ENCODE results near the gene DSCAM. TPM values are rescaled to one million over a fixed set of nuclear protein-coding genes. Genes with fewer than 3 reads are reported as not detected.

The DSCAM gene
- total RNA-seq, 1 donor from 2014 or later = not detected

DNA sequence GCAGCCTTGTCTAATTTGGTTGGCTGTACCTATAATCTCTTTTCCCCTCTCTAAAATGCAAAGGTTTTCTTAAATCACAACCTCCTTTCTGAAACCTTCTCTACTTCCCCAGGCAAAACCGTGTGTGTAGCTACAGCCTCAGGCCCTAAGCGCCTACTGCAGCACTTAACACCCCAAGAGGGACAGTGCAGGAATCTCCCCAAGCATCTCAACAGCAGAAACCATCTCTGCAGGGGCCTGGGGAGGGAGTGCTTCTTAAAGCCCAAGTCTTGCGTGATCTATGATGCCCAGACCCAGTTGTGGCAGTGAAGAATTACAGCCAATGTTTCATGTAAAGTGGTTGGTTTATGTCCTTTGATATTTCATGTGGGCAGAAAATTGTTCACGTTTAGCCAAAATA, 159.3 kb downstream of the DSCAM start:
- H2AFZ ChIP-seq (replicated peaks) = peak overlapping the region; percentile 38
- H3F3A ChIP-seq (ENCODE audit: low read depth) = peaks cover 17% of the 10 kb centered on the region
- H3K4me1 ChIP-seq = peaks cover 26% of the 10 kb centered on the region
- Mint-ChIP-seq H3K27me3 (ENCODE audit: insufficient read depth, low read depth) (peaks cover 6% of the 10 kb centered on the region), H3K36me3 (no peaks in the 10 kb centered on the region), H3K4me1 (peaks cover 39% of the 10 kb centered on the region), H3K9me3 (peaks cover 3% of the 10 kb centered on the region), H3K4me3 (no peak overlapping the region), H3K27ac (peak overlapping the region; percentile 24)
- no peaks in the 10 kb centered on the region for H4K20me1 ChIP-seq (ENCODE audit: low read depth)
- DNase-seq (ENCODE audit: low spot score) = no peak
- H3K4me2 ChIP-seq = peak overlapping the region; percentile 34
- peak overlapping the region; percentile 45 for H3K27ac ChIP-seq
- no peak overlapping the region for H3K4me3 ChIP-seq
- H3K36me3 ChIP-seq = no peaks in the 10 kb centered on the region
- H3K9ac ChIP-seq = no peak overlapping the region
- H3K9me3 ChIP-seq (ENCODE audit: low read depth) = no peaks in the 10 kb centered on the region
- TF ChIP-seq EZH2 (IDR thresholded peaks at IDR 0.05) (no peak), EZH2phosphoT487 (IDR thresholded peaks at IDR 0.05) (no peak)
- TF ChIP-seq, protein P1, sequence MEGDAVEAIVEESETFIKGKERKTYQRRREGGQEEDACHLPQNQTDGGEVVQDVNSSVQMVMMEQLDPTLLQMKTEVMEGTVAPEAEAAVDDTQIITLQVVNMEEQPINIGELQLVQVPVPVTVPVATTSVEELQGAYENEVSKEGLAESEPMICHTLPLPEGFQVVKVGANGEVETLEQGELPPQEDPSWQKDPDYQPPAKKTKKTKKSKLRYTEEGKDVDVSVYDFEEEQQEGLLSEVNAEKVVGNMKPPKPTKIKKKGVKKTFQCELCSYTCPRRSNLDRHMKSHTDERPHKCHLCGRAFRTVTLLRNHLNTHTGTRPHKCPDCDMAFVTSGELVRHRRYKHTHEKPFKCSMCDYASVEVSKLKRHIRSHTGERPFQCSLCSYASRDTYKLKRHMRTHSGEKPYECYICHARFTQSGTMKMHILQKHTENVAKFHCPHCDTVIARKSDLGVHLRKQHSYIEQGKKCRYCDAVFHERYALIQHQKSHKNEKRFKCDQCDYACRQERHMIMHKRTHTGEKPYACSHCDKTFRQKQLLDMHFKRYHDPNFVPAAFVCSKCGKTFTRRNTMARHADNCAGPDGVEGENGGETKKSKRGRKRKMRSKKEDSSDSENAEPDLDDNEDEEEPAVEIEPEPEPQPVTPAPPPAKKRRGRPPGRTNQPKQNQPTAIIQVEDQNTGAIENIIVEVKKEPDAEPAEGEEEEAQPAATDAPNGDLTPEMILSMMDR (IDR thresholded peaks at IDR 0.05) = no peak
- H3K27me3 ChIP-seq = no peaks in the 10 kb centered on the region
- no peaks in the 10 kb centered on the region for H3K79me2 ChIP-seq (ENCODE audit: low read depth)

DNA sequence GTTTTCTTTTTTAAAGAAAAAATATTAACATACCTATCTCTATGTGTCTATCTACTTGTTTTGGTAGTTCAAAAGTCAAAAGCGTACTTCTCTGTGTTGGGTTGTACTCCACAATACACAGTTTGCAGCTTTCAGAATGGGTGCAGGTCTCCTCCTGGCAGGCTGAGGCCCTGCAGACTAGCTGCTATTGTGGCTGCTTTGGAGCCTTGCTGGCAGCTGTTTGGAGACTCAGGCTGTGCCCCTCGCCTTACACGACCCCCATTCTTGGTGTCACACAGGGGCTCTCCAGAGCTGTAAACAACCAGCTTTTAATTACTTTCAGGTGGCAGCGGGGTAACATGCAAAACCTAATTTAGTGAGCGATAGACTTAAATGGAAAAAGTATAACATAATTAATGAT, 160.4 kb downstream of the DSCAM start:
- Histone ChIP-seq H4K20me1 (ENCODE audit: low read depth) (no peaks in the 10 kb centered on the region), H3K27ac (peak overlapping the region; percentile 45), H3K9ac (no peak overlapping the region), H3K4me1 (peaks cover 26% of the 10 kb centered on the region), H3K4me2 (peak overlapping the region; percentile 34), H3K4me3 (no peak overlapping the region), H3K9me3 (ENCODE audit: low read depth) (no peaks in the 10 kb centered on the region), H2AFZ (replicated peaks) (no peak overlapping the region), H3F3A (ENCODE audit: low read depth) (peaks cover 17% of the 10 kb centered on the region), H3K36me3 (no peaks in the 10 kb centered on the region), H3K79me2 (ENCODE audit: low read depth) (no peaks in the 10 kb centered on the region), H3K27me3 (no peaks in the 10 kb centered on the region)
- no peak overlapping the region for H3K4me3 Mint-ChIP-seq
- no peak overlapping the region for H3K27ac Mint-ChIP-seq
- H3K36me3 Mint-ChIP-seq = no peaks in the 10 kb centered on the region
- H3K9me3 Mint-ChIP-seq = peaks cover 3% of the 10 kb centered on the region
- peaks cover 39% of the 10 kb centered on the region for H3K4me1 Mint-ChIP-seq
- H3K27me3 Mint-ChIP-seq (ENCODE audit: insufficient read depth, low read depth) = peaks cover 6% of the 10 kb centered on the region
- peak; percentile 40 for DNase-seq (ENCODE audit: low spot score)
- TF ChIP-seq EZH2phosphoT487 (IDR thresholded peaks at IDR 0.05) (no peak), EZH2 (IDR thresholded peaks at IDR 0.05) (no peak)
- TF ChIP-seq, protein P1 (IDR thresholded peaks at IDR 0.05) = no peak

DNA sequence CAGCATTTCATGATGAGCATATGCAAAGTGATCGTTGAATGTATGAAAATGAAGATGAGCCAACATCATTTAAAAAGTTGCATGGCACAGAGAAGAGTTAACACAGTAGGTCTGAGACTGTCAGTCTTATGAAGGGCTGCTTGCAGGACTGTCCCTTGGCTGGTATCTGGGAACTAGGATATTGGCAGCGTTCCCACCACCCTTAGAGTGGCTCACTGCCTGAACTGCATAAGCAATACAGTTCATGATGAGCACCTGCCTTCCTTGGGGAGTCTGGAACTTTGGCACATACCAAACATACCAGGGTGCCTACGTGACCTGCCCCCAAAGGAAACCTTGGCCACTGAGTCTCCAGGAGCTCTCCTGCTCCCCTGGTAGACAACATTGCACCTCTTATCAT, 161.8 kb downstream of the DSCAM start:
- Mint-ChIP-seq H3K27me3 (ENCODE audit: insufficient read depth, low read depth) (peaks cover 6% of the 10 kb centered on the region), H3K27ac (no peak overlapping the region), H3K36me3 (no peaks in the 10 kb centered on the region), H3K4me3 (no peak overlapping the region), H3K9me3 (peaks cover 3% of the 10 kb centered on the region), H3K4me1 (peaks cover 39% of the 10 kb centered on the region)
- Histone ChIP-seq H4K20me1 (ENCODE audit: low read depth) (no peaks in the 10 kb centered on the region), H2AFZ (replicated peaks) (no peak overlapping the region), H3K4me3 (no peak overlapping the region), H3K9ac (no peak overlapping the region), H3F3A (ENCODE audit: low read depth) (peaks cover 17% of the 10 kb centered on the region), H3K4me1 (peaks cover 31% of the 10 kb centered on the region), H3K79me2 (ENCODE audit: low read depth) (no peaks in the 10 kb centered on the region), H3K36me3 (no peaks in the 10 kb centered on the region), H3K27ac (no peak overlapping the region), H3K27me3 (no peaks in the 10 kb centered on the region), H3K4me2 (no peak overlapping the region), H3K9me3 (ENCODE audit: low read depth) (no peaks in the 10 kb centered on the region)
- DNase-seq (ENCODE audit: low spot score) = no peak
- TF ChIP-seq EZH2phosphoT487 (IDR thresholded peaks at IDR 0.05) = no peak
- TF ChIP-seq, protein P1 (IDR thresholded peaks at IDR 0.05) = no peak
- TF ChIP-seq EZH2 (IDR thresholded peaks at IDR 0.05) = no peak
